SK-N-MC (cell line): ENCODE results near the gene PITPNC1.
"Not testable (repeated sequence)": the region's sequence is repeated elsewhere in the genome, so short reads cannot be mapped to it uniquely, and the experiment has no call there.

ENCODE experiments used
- DNase-seq: peaks from one replicate; pipeline ENCODE4 v3.0.0-alpha.2; 2011; ENCODE audit warnings: low read depth, low spot score
- H3K27ac ChIP-seq: fragments of 200-600 bp; sonication (generic); 2 replicates; pipeline ENCODE4 v1.5.1; 2016; ENCODE audit warnings: mixed run types
- H3K36me3 ChIP-seq: fragments of 200-600 bp; sonication (generic); 2 replicates; pipeline ENCODE4 v1.6.1; 2017; ENCODE audit warnings: antibody characterized with exemption, low read length, mixed read lengths; ENCODE audit not compliant: insufficient read depth
- H3K4me3 ChIP-seq: fragments of 200-600 bp; sonication (generic); 2 replicates; pipeline ENCODE4 v1.5.1; 2016
- H3K9ac ChIP-seq: fragments of 200-600 bp; sonication (generic); 2 replicates; pipeline ENCODE4 v1.8.0; 2017; ENCODE audit warnings: mixed run types, mixed read lengths; ENCODE audit not compliant: insufficient read length
- H3K9me3 ChIP-seq: fragments of 200-600 bp; sonication (generic); 2 replicates; pipeline ENCODE4 v1.6.1; 2017; ENCODE audit warnings: low read depth, mild to moderate bottlenecking, antibody characterized with exemption, low read length, moderate library complexity, mixed read lengths
- EZH2 ChIP-seq: fragments of 200-600 bp; sonication (generic); IDR thresholded peaks from one replicate; pipeline ENCODE4 v1.6.1; 2017; ENCODE audit warnings: antibody characterized with exemption
- FOXP2 ChIP-seq: optimal IDR thresholded peaks from 2 replicates; pipeline ENCODE3; 2011; ENCODE audit warnings: mild to moderate bottlenecking, moderate library complexity; ENCODE audit not compliant: insufficient read depth; ENCODE audit errors: extremely low read length, control extremely low read depth
- POLR2AphosphoS5 ChIP-seq: IDR thresholded peaks from 2 replicates; pipeline ENCODE4 v1.6.1; 2012; ENCODE audit warnings: mild to moderate bottlenecking, low read depth, low read length, borderline replicate concordance

PITPNC1 gene

GRCh38 chr17:67376737-67377487 is at the start of gene PITPNC1:
Gene PITPNC1 (plus strand): TSS chr17:67377281.
- Histone ChIP-seq H3K9ac (peak within 1 kb of the TSS; percentile 55), H3K4me3 (peak within 1 kb of the TSS; percentile 96), H3K27ac (peak within 1 kb of the TSS; percentile 83), H3K9me3 (no peaks in the 10 kb centered on the region; the same call in 1 of the 2 replicates), H3K36me3 (no peaks in the 10 kb centered on the region)
- TF ChIP-seq FOXP2 (peak; percentile 21), EZH2 (no peak), POLR2AphosphoS5 (0 out of 2 replicates have a peak, but pooled peaks have one; percentile 16)
- no peak for DNase-seq

- H3K9me3 ChIP-seq: no peaks in the 10 kb centered on the region
Observed at GRCh38 chr17:67328026-67328425, 49.1 kb upstream of the PITPNC1 start.

GRCh38 chr17:67331381-67332161 is 45.5 kb upstream of the PITPNC1 start:
- not testable (repeated sequence) for H3K9ac ChIP-seq, H3K36me3 ChIP-seq, DNase-seq, H3K9me3 ChIP-seq, H3K27ac ChIP-seq, H3K4me3 ChIP-seq

More at GRCh38 chr17:67328026-67328425, 49.1 kb upstream of the PITPNC1 start:
- H3K4me3 ChIP-seq: no peak overlapping the region
- no peak for DNase-seq
- TF ChIP-seq EZH2 (no peak), POLR2AphosphoS5 (no peak), FOXP2 (no peak)
- H3K9ac ChIP-seq: no peak overlapping the region
- no peaks in the 10 kb centered on the region for H3K36me3 ChIP-seq
- H3K27ac ChIP-seq: no peak overlapping the region

- DNase-seq, H3K9me3 ChIP-seq, H3K4me3 ChIP-seq, H3K9ac ChIP-seq, H3K36me3 ChIP-seq, H3K27ac ChIP-seq: not testable (repeated sequence)
Observed at GRCh38 chr17:67332162-67332508, 44.9 kb upstream of the PITPNC1 start.

GRCh38 chr17:67335245-67335835 is 41.7 kb upstream of the PITPNC1 start:
- no peak for TF ChIP-seq EZH2
- no peak for TF ChIP-seq POLR2AphosphoS5
- TF ChIP-seq FOXP2: no peak
- Histone ChIP-seq H3K9ac (no peak overlapping the region), H3K4me3 (no peak overlapping the region), H3K27ac (no peak overlapping the region), H3K9me3 (no peaks in the 10 kb centered on the region), H3K36me3 (peaks cover 24% of the 10 kb centered on the region)
- DNase-seq: no peak

- no peak for DNase-seq
- Histone ChIP-seq H3K36me3 (peaks cover 39% of the 10 kb centered on the region), H3K9ac (no peak overlapping the region), H3K27ac (no peak overlapping the region), H3K4me3 (no peak overlapping the region), H3K9me3 (no peaks in the 10 kb centered on the region)
- TF ChIP-seq FOXP2 (no peak), EZH2 (no peak), POLR2AphosphoS5 (no peak; the same call in 1 of the 2 replicates)
Observed at GRCh38 chr17:67336859-67337258, 40.2 kb upstream of the PITPNC1 start.

GRCh38 chr17:67338353-67338752 is 38.7 kb upstream of the PITPNC1 start:
- not testable (repeated sequence) for H3K9ac ChIP-seq, H3K9me3 ChIP-seq, H3K4me3 ChIP-seq, DNase-seq
- Histone ChIP-seq H3K36me3 (peaks cover 54% of the 10 kb centered on the region), H3K27ac (peak overlapping the region; percentile 48)

- no peaks in the 10 kb centered on the region for H3K9me3 ChIP-seq
- no peak overlapping the region for H3K4me3 ChIP-seq
- no peak overlapping the region for H3K9ac ChIP-seq
- H3K27ac ChIP-seq: no peak overlapping the region
- no peak for TF ChIP-seq EZH2
- no peak for TF ChIP-seq POLR2AphosphoS5
- no peak for TF ChIP-seq FOXP2
- no peak for DNase-seq
- H3K36me3 ChIP-seq: peaks cover 89% of the 10 kb centered on the region
Observed at GRCh38 chr17:67343237-67343636, 33.8 kb upstream of the PITPNC1 start.

GRCh38 chr17:67347826-67348225 is 29.3 kb upstream of the PITPNC1 start:
- no peak for DNase-seq
- H3K9me3 ChIP-seq: no peaks in the 10 kb centered on the region
- H3K9ac ChIP-seq: no peak overlapping the region
- TF ChIP-seq POLR2AphosphoS5 (no peak), FOXP2 (no peak), EZH2 (no peak)
- H3K4me3 ChIP-seq: no peak overlapping the region
- H3K36me3 ChIP-seq: peaks cover 88% of the 10 kb centered on the region
- no peak overlapping the region for H3K27ac ChIP-seq
